HEK293T (cell line): Measurements from ENCODE around the gene GJB4.

Experiments
- ARNT ChIP-seq: fragments of 450-650 bp; IDR thresholded peaks from 2 replicates; pipeline ENCODE4 v1.6.1; 2017; ENCODE audit warnings: mild to moderate bottlenecking
- BHLHE40 ChIP-seq: fragments of 450-650 bp; IDR thresholded peaks from 2 replicates; pipeline ENCODE4 v1.6.1; 2016; ENCODE audit warnings: mild to moderate bottlenecking, moderate library complexity, borderline replicate concordance
- ELF4 ChIP-seq: fragments of 450-650 bp; IDR thresholded peaks from 2 replicates; pipeline ENCODE4 v1.6.1; 2017; ENCODE audit warnings: antibody characterized with exemption
- FOXA1 ChIP-seq: fragments of 450-650 bp; IDR thresholded peaks from 2 replicates; pipeline ENCODE4 v1.6.1; 2016; ENCODE audit warnings: mild to moderate bottlenecking
- FOXK2 ChIP-seq: fragments of 450-650 bp; IDR thresholded peaks from 2 replicates; pipeline ENCODE4 v1.6.1; 2016; ENCODE audit warnings: mild to moderate bottlenecking
- FOXM1 ChIP-seq: fragments of 450-650 bp; IDR thresholded peaks from 2 replicates; pipeline ENCODE4 v1.6.1; 2017; ENCODE audit warnings: mild to moderate bottlenecking, borderline replicate concordance
- HDGF ChIP-seq: fragments of 450-650 bp; IDR thresholded peaks from 2 replicates; pipeline ENCODE4 v1.6.1; 2017; ENCODE audit warnings: antibody characterized with exemption, borderline replicate concordance
- L3MBTL2 ChIP-seq: fragments of 450-650 bp; conservative IDR thresholded peaks from 2 replicates; pipeline ENCODE4 v1.6.1; 2016; ENCODE audit warnings: mild to moderate bottlenecking
- LEF1 ChIP-seq: fragments of 450-650 bp; IDR thresholded peaks from 2 replicates; pipeline ENCODE4 v1.6.1; 2017; ENCODE audit warnings: mild to moderate bottlenecking, borderline replicate concordance
- SP1 ChIP-seq: fragments of 450-650 bp; IDR thresholded peaks from 2 replicates; pipeline ENCODE4 v1.6.1; 2017
- SUZ12 ChIP-seq: fragments of 450-650 bp; IDR thresholded peaks from 2 replicates; pipeline ENCODE4 v1.6.1; 2016; ENCODE audit warnings: mild to moderate bottlenecking
- TARDBP ChIP-seq: fragments of 450-650 bp; IDR thresholded peaks from 2 replicates; pipeline ENCODE4 v1.6.1; 2016
- ZNF384 ChIP-seq: fragments of 450-650 bp; IDR thresholded peaks from 2 replicates; pipeline ENCODE4 v1.6.1; 2016
- TF ChIP-seq, protein P1 (sequence below): fragments of 450-650 bp; IDR thresholded peaks from 2 replicates; pipeline ENCODE4 v1.6.1; 2016

DNA sequence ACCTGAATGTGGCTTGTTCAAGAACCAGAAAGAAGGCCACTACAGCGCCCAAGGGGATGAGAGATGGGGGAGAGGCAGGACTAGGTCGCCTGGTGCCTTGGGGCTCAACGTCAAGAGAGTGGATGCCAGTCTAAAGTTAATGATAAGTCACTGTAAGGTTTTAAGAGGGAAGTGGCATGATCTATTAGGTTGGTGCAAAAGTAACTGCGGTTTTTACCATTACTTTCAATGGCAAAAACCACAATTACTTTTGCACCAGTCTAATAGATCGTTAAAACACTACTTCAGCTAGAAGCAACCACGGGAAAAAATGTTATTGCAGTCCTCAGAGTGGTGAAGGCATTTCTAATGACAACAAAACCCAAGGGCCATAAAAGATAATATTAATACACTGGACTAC lies 18.8 kb downstream of the GJB4 start:
- TF ChIP-seq SUZ12 = no peak
- TF ChIP-seq, protein P1, sequence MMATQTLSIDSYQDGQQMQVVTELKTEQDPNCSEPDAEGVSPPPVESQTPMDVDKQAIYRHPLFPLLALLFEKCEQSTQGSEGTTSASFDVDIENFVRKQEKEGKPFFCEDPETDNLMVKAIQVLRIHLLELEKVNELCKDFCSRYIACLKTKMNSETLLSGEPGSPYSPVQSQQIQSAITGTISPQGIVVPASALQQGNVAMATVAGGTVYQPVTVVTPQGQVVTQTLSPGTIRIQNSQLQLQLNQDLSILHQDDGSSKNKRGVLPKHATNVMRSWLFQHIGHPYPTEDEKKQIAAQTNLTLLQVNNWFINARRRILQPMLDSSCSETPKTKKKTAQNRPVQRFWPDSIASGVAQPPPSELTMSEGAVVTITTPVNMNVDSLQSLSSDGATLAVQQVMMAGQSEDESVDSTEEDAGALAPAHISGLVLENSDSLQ = no peak
- TF ChIP-seq TARDBP = no peak
- TF ChIP-seq ZNF384 = no peak
- TF ChIP-seq FOXM1 = no peak
- TF ChIP-seq ELF4 = peak; percentile 36; the same call in 1 of the 2 replicates
- TF ChIP-seq BHLHE40 = no peak
- TF ChIP-seq HDGF = no peak
- no peak for TF ChIP-seq SP1
- no peak for TF ChIP-seq FOXA1
- TF ChIP-seq ARNT = no peak
- TF ChIP-seq FOXK2 = no peak
- no peak for TF ChIP-seq LEF1
- no peak for TF ChIP-seq L3MBTL2
